Kidney glomerular epithelial cell (primary cell): ENCODE data around the gene CTIF.
A peak's percentile ranks its signal among the peaks of the same experiment; 100 is the strongest.

Experiments
- DNase-seq: peaks from one replicate; lab custom pipeline; 2025; lab: John Stamatoyannopoulos, UW

The CTIF gene

DNA sequence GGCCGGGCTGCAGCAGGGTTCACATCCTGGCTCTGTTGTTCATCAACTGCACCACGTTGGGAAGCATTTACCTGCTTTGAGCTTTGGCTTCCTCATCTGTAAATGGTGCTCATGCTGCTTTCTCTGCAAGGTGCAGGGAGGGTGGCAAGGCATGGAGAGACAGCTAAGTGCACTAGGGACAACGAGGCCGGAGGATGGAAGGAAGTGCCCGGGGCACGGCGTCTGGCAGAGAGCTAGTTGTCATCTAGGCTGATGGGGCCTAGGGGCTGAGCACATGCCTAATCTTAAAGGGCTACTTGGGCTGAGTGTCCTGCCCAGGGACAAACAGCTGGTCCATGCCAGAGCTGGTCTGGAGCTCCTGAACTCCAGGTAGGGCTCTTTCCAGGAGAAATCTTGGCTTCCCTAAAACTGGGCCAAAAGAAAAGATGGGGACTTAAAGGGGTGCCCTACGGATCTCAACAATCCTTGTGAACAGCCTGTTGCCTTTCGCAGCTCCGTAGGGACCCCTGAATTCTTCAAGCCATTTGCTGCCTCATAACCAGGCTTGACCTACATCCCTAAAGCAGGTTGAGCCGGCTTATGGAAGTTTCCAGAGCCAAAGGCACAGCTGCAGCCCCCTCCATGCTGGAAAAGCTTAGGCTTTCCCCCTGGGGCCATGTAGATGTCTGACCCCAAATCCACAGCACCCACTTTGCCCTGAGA lies 281.1 kb downstream of the CTIF start:
- no peak for DNase-seq

DNA sequence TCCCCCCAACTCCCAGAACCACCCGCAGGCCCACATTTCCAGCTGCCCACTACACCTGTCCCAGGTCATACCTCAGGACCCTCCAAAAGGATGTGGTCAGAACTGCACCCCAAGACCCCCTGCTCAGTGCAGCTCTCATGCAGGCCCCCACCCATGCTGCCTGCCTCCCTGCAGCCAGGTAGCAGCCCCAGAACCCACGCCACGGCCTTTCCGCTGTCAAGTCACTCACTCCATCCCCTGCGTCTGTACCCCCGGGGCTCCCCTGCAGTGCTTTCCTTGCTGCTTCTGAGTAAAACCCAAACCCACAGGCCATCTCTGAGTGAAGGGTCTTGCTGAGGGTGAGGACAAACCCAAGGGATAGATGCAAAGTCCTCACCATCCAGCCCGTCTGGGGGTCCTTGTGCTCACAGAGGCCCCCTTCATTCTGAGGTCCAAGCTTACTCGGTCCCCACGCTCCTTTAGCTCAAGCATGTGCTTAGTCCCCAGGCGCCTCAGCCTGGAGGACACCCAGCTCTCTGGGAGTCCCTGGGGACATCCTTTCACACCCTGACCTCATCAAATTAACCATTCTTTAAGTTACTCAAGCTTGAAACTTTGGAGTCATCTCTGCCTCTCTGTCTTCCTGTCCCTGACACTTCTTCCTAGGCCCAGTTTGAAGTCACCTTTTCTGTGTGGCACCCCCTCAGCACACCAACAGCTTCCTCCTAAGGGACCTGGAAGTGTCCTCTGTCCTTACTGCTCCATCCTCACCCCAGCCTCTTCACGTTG lies 281.8 kb downstream of the CTIF start:
- no peak for DNase-seq

DNA sequence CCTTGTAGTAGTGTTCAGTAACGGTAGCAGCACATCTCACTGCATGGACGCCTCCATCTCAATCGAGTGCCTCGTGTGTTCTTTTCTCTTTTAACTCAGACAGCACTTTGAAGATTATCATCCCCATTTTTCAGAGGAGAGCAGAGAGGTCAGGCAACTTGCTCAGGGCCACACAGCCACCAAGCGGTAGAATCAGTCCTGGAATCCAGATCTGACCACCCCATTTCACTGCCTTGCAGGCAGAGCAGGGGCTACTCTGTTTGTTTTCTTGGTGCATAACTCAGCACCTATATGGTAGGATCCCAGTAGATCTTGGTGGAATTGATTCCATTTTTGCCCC lies 282.4 kb downstream of the CTIF start:
- no peak for DNase-seq

GRCh38 chr18:48821845-48822244 lies 283.0 kb downstream of the CTIF start:
- no peak for DNase-seq

- DNase-seq: no peak
These were observed 285.6 kb downstream of the CTIF start for GRCh38 chr18:48824231-48824970.

GRCh38 chr18:48825101-48825745 lies 286.4 kb downstream of the CTIF start:
- no peak for DNase-seq

DNA sequence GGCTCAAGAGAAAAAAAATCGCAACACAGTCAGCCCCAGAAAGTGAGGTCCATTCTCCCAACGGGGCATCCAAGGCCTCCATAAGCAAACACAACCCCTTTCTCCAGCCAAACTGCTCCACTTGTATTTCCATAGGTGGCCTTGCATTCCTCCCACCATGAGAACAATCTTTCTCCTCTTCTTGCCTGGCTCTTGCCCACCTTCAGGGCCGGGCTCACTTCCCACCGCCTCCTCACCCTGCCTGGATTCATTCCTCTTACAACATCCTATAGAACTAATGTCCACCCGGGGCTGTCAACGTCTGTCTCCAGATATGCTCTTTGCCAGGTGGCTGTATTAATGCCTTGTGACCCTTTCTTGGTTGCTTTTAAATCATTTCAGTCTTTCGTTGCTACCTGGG lies 287.4 kb downstream of the CTIF start:
- DNase-seq: no peak

- DNase-seq: no peak
These were observed 288.0 kb downstream of the CTIF start for GRCh38 chr18:48826806-48827205.

- peak; percentile 54 for DNase-seq
These were observed 288.7 kb downstream of the CTIF start for GRCh38 chr18:48827291-48828193.

DNA sequence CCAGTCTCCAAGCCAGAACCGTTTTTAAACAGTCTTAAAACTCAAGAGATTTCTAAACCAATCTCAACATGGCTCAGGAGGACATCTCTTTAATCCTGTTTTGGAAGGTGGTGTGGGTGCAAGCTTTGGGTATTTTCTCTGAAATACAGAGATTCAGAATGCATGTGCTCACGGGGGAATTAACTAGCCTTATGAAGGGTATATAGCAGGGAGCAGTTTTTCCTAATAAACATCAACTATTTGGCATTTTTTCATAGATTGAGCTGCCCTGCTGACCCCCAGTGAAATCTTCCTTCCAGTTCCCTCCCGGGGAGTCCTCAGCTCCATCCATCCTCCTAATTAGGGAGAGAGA lies 289.3 kb downstream of the CTIF start:
- no peak for DNase-seq

- DNase-seq: no peak
These were observed 290.0 kb downstream of the CTIF start for GRCh38 chr18:48828691-48829442.

DNA sequence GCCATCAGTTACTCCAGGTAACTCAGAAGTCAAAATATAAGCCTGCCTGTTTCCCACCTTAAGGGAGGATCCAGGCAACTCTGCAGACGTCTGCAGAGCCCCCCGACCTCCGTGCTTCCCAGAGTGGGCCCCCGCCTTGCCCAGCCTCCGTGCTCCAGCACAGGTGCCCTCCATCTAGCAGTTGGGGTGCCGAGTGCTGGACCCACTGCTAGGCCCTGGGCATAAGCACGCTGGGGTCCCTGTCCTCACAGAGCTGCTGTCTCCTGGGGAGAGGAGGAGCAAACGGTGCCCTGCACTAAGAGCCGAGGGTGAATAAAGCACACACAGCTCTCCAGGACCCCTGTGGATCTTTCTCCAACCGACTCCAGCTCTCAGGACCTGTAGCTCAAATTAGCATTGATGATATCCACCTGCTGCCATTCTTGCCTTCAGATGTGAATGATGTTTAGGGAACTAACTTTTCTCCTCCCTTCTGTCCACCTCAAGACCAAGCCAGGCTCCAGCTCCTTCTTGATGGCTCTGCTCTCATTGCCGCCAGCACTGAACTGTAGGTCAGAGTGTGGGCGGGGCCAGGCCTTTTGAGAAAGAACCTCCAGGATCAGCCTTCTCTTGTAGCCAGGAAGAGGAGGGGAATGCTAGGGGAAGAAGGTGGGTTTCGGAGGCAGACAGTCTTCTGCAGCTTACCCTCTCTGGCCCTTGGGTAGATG lies 290.8 kb downstream of the CTIF start:
- DNase-seq: no peak

- no peak for DNase-seq
These were observed 292.4 kb downstream of the CTIF start for GRCh38 chr18:48831113-48831759.

DNA sequence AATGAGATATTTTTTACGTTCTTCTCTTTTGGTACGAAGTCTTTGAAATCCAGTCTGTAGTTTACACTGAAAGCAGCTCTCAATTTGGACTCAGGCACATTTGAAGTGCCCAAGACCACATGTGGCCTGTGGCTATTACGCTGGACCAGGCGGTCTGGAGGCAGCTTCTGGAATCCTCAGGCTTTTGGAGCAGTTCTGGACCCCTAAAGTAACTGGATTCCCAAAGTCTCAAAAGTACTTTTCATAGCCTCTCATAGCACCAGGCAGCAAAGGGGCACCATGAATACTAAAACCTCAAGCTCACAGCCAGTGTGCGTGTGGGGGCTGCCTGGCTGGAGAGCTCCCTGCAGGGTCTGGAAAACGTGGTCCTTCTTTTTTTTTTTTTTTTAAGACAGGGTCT lies 293.0 kb downstream of the CTIF start:
- no peak for DNase-seq

DNA sequence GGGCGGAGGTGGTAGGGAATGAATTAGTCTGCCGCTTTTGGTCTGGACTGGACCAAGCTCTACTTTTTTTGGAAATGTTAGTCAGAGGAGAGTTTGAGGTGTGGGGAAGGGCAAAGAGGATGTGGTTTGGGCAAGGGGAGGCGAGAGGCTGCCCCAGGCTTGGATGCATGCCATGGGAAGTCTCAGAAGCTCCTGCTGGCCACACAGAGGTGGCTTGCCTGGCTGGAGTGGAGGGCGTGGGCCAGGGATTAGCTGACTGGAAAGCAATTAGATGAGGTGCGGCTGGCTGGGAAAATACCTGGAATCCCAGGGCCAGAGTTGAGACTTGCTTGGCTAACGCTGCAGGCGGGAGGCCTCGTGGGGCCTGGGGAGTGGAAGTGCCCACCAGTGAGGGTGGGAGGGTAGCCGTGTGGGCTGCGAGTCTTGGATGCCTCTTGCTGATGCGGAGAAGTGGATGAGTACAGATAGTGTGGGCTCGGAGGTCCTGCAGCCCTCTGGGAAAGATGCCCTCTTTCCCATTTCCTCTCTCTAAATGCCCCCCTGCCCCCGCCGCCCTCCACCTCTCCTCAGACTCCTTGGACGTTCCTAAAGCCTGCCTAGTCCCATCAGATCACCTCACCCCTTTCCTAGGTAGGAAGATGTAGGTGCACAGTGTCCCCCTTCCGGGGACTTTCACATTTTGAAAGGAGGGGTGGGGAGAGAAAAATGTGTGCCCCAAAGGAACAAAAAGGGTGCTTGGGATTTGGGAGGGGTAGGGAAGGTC lies 294.3 kb downstream of the CTIF start:
- peak; percentile 58 for DNase-seq

- no peak for DNase-seq
These were observed 295.0 kb downstream of the CTIF start for GRCh38 chr18:48833701-48834412.

GRCh38 chr18:48834413-48835031 lies 295.7 kb downstream of the CTIF start:
- DNase-seq: peak; percentile 89

DNA sequence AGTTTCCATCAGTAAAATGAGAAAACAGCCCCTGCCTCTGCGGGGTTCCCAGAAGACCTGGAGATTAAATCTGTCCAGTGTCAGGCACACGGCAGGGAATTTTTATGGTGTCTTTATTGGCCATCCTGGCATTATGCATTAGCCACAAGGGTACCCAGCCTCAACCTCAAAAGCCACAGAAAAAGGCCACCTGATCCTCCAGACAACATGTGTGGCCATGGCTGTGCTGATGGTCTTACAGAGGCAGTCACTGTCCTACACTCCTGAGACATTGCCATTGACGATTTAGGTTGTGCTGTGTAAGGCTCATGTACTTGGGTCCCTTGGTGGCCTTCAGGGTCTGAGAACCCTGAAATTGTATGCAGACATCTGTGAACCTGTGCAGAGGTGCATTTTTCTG lies 296.3 kb downstream of the CTIF start:
- no peak for DNase-seq
